Lung (tissue), 12 donors: ENCODE data around the gene GNG14. TPM values are rescaled to one million over a fixed set of nuclear protein-coding genes. Genes with fewer than 3 reads are reported as not detected.

Experiments used
- ATAC-seq: fragments of 200-7000 bp; cut with Tn5 transposase; one replicate; pipeline ENCODE4 v1.9.1; 2020; ENCODE audit warnings: moderate number of reproducible peaks; ENCODE audit not compliant: insufficient read depth, low FRiP score
- DNase-seq, 3 donors: peaks; one replicate each; pipeline ENCODE4 v3.0.0-alpha.2; 2013 to 2017
- H3K27ac ChIP-seq, 2 donors: one replicate each; pipeline ENCODE4 v1.5.1; 2013; ENCODE audit warnings: mild to moderate bottlenecking in 2 of 2, moderate library complexity in 2 of 2, control low read depth in 1 of 2, inconsistent platforms in 1 of 2, low read depth in 1 of 2, low read length in 1 of 2
- H3K27me3 ChIP-seq, 3 donors: one replicate each; pipeline ENCODE4 v1.5.1; 2013; ENCODE audit warnings: low read length in 2 of 3; ENCODE audit not compliant: control insufficient read depth in 3 of 3, insufficient read depth in 3 of 3
- H3K36me3 ChIP-seq, 4 donors: one replicate each; pipeline ENCODE4 v1.5.1; 2013; ENCODE audit warnings: low read length in 4 of 4, mild to moderate bottlenecking in 1 of 4, moderate library complexity in 1 of 4; ENCODE audit not compliant: control insufficient read depth in 4 of 4, insufficient read depth in 4 of 4
- H3K4me1 ChIP-seq, 5 donors: one replicate each; pipeline ENCODE4 v1.5.1; 2013; ENCODE audit warnings: low read length in 5 of 5, mild to moderate bottlenecking in 2 of 5, moderate library complexity in 1 of 5; ENCODE audit not compliant: control insufficient read depth in 5 of 5, insufficient read depth in 5 of 5
- H3K4me3 ChIP-seq: one replicate; pipeline ENCODE4 v1.5.1; 2013; ENCODE audit warnings: mild to moderate bottlenecking, control low read depth, moderate library complexity
- H3K9ac ChIP-seq, 2 donors: one replicate each; pipeline ENCODE4 v1.5.1; 2013; ENCODE audit warnings: low read length in 2 of 2, control low read depth in 1 of 2; ENCODE audit not compliant: insufficient read depth in 1 of 2
- H3K9me3 ChIP-seq, 4 donors: one replicate each; pipeline ENCODE4 v1.5.1; 2013; ENCODE audit warnings: low read length in 3 of 4, mild to moderate bottlenecking in 1 of 4, moderate library complexity in 1 of 4; ENCODE audit not compliant: control insufficient read depth in 4 of 4, insufficient read depth in 3 of 4
- WGBS, 2 donors: extraction: QIAGEN DNeasy Blood & Tissue Kit; methylation state at CpG; one replicate each; pipeline ENCODE4 v1.1.7; 2013; 5-methylcytosine and 5-hydroxymethylcytosine counted together
- polyA plus RNA-seq, 2 donors: library from polyadenylated mRNA; stranded (reverse); fragments of 200-250 nt; gene quantifications; one replicate each; pipeline ENCODE4 v1.2.1, GENCODE V29; 2013
- total RNA-seq, 2 donors: library from RNA; depleted of rRNA in 1 of 2; stranded (reverse); fragments of >200 nt in 1 of 2; gene quantifications; one replicate each; pipeline ENCODE4 v1.2.1, GENCODE V29; 2014 to 2021
- TF ChIP-seq, protein P1 (sequence below): IDR thresholded peaks from 2 replicates; pipeline ENCODE4 v1.5.1; 2012; ENCODE audit warnings: mild to moderate bottlenecking; ENCODE audit errors: control extremely low read depth, extremely low read depth
- donor health status: control.
- donor health status: control.
- donor health status: Bipolar disorder and iron deficiency.
- donor health status: healthy.
- donor health status: DM: yes; HTN: yes; CAD: no.

GNG14 gene
- total and polyA plus RNA-seq, 4 donors = not detected

GRCh38 chr19:12680034-12680433 lies 7.8 kb upstream of the GNG14 start:
- no peaks in the 10 kb centered on the region for H3K27me3 ChIP-seq
- H3K9ac ChIP-seq = no peak overlapping the region
- peaks cover 0 to 3% (median 0%) of the 10 kb centered on the region in 5 donors for H3K4me1 ChIP-seq
- WGBS, 2 donors = 93 to 96% methylated on average over 9 of the region's 9 CpGs
- no peaks in the 10 kb centered on the region for H3K9me3 ChIP-seq
- TF ChIP-seq, protein P1, sequence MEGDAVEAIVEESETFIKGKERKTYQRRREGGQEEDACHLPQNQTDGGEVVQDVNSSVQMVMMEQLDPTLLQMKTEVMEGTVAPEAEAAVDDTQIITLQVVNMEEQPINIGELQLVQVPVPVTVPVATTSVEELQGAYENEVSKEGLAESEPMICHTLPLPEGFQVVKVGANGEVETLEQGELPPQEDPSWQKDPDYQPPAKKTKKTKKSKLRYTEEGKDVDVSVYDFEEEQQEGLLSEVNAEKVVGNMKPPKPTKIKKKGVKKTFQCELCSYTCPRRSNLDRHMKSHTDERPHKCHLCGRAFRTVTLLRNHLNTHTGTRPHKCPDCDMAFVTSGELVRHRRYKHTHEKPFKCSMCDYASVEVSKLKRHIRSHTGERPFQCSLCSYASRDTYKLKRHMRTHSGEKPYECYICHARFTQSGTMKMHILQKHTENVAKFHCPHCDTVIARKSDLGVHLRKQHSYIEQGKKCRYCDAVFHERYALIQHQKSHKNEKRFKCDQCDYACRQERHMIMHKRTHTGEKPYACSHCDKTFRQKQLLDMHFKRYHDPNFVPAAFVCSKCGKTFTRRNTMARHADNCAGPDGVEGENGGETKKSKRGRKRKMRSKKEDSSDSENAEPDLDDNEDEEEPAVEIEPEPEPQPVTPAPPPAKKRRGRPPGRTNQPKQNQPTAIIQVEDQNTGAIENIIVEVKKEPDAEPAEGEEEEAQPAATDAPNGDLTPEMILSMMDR = no peak
- no peak overlapping the region for H3K27ac ChIP-seq
- DNase-seq = no peak
- H3K4me3 ChIP-seq = no peak overlapping the region
- no peak for ATAC-seq
- peaks cover 12 to 37% (median 25%) of the 10 kb centered on the region in 4 donors for H3K36me3 ChIP-seq

- Histone ChIP-seq H3K9ac (peak within 1 kb of the TSS; percentile 69 to 98), H3K27me3 (no peaks in the 10 kb centered on the region), H3K4me3 (peak within 1 kb of the TSS; percentile 75), H3K27ac (peak within 1 kb of the TSS; percentile 94 to 96), H3K4me1 (peaks cover 0 to 3% (median 0%) of the 10 kb centered on the region in 5 donors), H3K9me3 (no peaks in the 10 kb centered on the region), H3K36me3 (peaks cover 3 to 26% (median 17%) of the 10 kb centered on the region in 4 donors)
- DNase-seq (peak; percentile 95 to 100 (median 98)), ATAC-seq (peak; percentile 83)
- TF ChIP-seq, protein P1 = no peak
- 0% methylated on average over 63 to 68 of the region's 68 CpGs for WGBS, 2 donors
These were observed 6.5 kb upstream of the GNG14 start, which contains the start of gene DHPS for GRCh38 chr19:12681074-12681987. Gene DHPS, minus strand, starts transcription at chr19:12681880. Its CDS starts 114 bp downstream, at chr19:12681766.

DNA sequence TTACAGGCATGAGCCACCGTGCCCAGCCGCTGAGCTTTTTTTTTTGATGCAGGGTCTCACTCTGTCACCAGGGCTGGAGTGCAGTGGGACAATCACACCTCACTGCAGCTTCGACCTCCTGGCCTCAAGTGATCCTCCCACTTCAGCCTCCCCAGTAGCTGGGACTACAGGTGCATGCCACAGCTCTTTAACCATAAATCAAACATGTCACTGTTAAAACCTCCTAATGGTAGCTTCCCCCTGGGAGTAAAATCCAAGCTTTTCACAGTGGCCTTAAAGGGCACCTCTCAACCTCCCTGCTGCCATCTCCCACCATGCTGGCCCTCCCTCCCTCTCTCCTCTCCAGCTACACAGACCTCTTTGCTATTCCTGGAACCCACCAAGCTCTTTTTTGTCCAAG lies 2.0 kb upstream of the GNG14 start:
- peaks cover 0 to 3% (median 0%) of the 10 kb centered on the region in 4 donors for H3K36me3 ChIP-seq
- H3K27me3 ChIP-seq = no peaks in the 10 kb centered on the region
- H3K4me3 ChIP-seq = no peak overlapping the region
- ATAC-seq (no peak), DNase-seq (no peak)
- no peaks in the 10 kb centered on the region for H3K9me3 ChIP-seq
- peaks cover 0 to 2% (median 0%) of the 10 kb centered on the region in 5 donors for H3K4me1 ChIP-seq
- TF ChIP-seq, protein P1 = no peak
- 84 to 88% methylated on average over 3 of the region's 3 CpGs for WGBS, 2 donors
- no peak overlapping the region for H3K27ac ChIP-seq
- H3K9ac ChIP-seq = no peak overlapping the region
